H1 (cell line): ENCODE results near the gene FGD5. TPM values are rescaled to one million over a fixed set of nuclear protein-coding genes. Genes with fewer than 3 reads are reported as not detected.

Source experiments
- CTCF ChIA-PET: fragments of 300-600 bp; sonication (Branson Sonifier 250); formaldehyde crosslinking; loops from one replicate; lab custom pipeline; 2021; ENCODE audit not compliant: partially characterized antibody; lab: Charles Lee
- POLR2A ChIA-PET: fragments of 300-600 bp; sonication (Branson Sonifier 250); formaldehyde crosslinking; loops from one replicate; lab custom pipeline; 2021; ENCODE audit warnings: inconsistent platforms; ENCODE audit not compliant: partially characterized antibody; lab: Charles Lee
- DNase-seq, 2 experiments: peaks; one replicate each; pipeline versions ENCODE4 v3.0.0 to v3.0.0-alpha.2; 2010 to 2022; ENCODE audit warnings: low spot score in 2 of 2, low read depth in 1 of 2, mixed read lengths in 1 of 2
- FAIRE-seq: peaks from 2 replicates; lab custom pipeline; 2011; peaks lifted over from hg19 to GRCh38; lab: Jason Lieb, UNC
- H2AFZ ChIP-seq: 2 replicates; pipeline ENCODE4 v1.8.1; 2012; ENCODE audit warnings: low read length, inconsistent platforms
- H2AK5ac ChIP-seq: 2 replicates; pipeline ENCODE4 v1.6.1; 2013; ENCODE audit warnings: low read depth, low read length
- H2BK120ac ChIP-seq: replicated peaks from 2 replicates; pipeline ENCODE3; 2013; ENCODE audit warnings: low read depth, low read length, inconsistent platforms
- H2BK12ac ChIP-seq: 2 replicates; pipeline ENCODE4 v1.6.1; 2013; ENCODE audit warnings: low read depth, low read length
- H2BK15ac ChIP-seq: 2 replicates; pipeline ENCODE4 v1.6.1; 2013; ENCODE audit warnings: low read length
- H2BK20ac ChIP-seq: 2 replicates; pipeline ENCODE4 v1.6.1; 2013; ENCODE audit warnings: low read length
- H2BK5ac ChIP-seq: 2 replicates; pipeline ENCODE4 v1.6.1; 2013; ENCODE audit warnings: low read depth, low read length
- H3K14ac ChIP-seq: 2 replicates; pipeline ENCODE4 v1.6.1; 2013; ENCODE audit warnings: inconsistent platforms; ENCODE audit not compliant: insufficient read length
- H3K18ac ChIP-seq: 2 replicates; pipeline ENCODE4 v1.6.1; 2013; ENCODE audit warnings: low read length; ENCODE audit errors: extremely low read depth
- H3K23ac ChIP-seq: 2 replicates; pipeline ENCODE4 v1.6.1; 2013; ENCODE audit warnings: inconsistent platforms; ENCODE audit not compliant: insufficient read length
- H3K23me2 ChIP-seq: 2 replicates; pipeline ENCODE4 v1.6.1; 2013; ENCODE audit warnings: low read depth, low read length
- H3K27ac ChIP-seq: 2 replicates; pipeline ENCODE4 v1.6.1; 2011; ENCODE audit warnings: low read depth, low read length, inconsistent platforms
- H3K27me3 ChIP-seq, 4 experiments: replicated peaks in 1 of 4; 1 replicate in 1 of 4; 2 replicates in 3 of 4; pipeline versions ENCODE4 v1.6.1 to v1.8.1; 2011 to 2013; ENCODE audit warnings: low read length in 3 of 4, mild to moderate bottlenecking in 3 of 4, inconsistent platforms in 2 of 4, mixed read lengths in 2 of 4, moderate library complexity in 1 of 4; ENCODE audit not compliant: control insufficient read depth in 3 of 4, insufficient read depth in 3 of 4; ENCODE audit errors: extremely low read depth in 1 of 4
- H3K36me3 ChIP-seq, 4 experiments: 2 replicates each; pipeline versions ENCODE4 v1.6.1 to v1.8.1; 2011 to 2013; ENCODE audit warnings: mild to moderate bottlenecking in 4 of 4, low read length in 3 of 4, moderate library complexity in 2 of 4, control low read depth in 1 of 4, inconsistent platforms in 1 of 4; ENCODE audit not compliant: insufficient read depth in 4 of 4, control insufficient read depth in 2 of 4
- H3K4ac ChIP-seq: replicated peaks from 2 replicates; pipeline ENCODE3; 2013; ENCODE audit warnings: low read length, low read depth, mixed read lengths, inconsistent platforms; ENCODE audit not compliant: insufficient read length
- H3K4me1 ChIP-seq, 4 experiments: replicated peaks in 1 of 4; 1 replicate in 1 of 4; 2 replicates in 3 of 4; pipeline versions ENCODE4 v1.6.1 to v1.8.1; 2011 to 2013; ENCODE audit warnings: low read length in 3 of 4, inconsistent platforms in 2 of 4, mixed read lengths in 1 of 4; ENCODE audit not compliant: insufficient read depth in 4 of 4, control insufficient read depth in 3 of 4
- H3K4me2 ChIP-seq, 2 experiments: 2 replicates each; pipeline versions ENCODE4 v1.6.1 to v1.8.1; 2011 to 2013; ENCODE audit warnings: low read depth in 2 of 2, low read length in 2 of 2, control low read depth in 1 of 2, inconsistent platforms in 1 of 2, mild to moderate bottlenecking in 1 of 2; ENCODE audit not compliant: insufficient read depth in 1 of 2
- H3K4me3 ChIP-seq, 4 experiments: fragments of 200-600, 300-600 bp in 1 of 4; sonication (generic), shearing (Covaris generic), sonication (Bioruptor Twin) in 1 of 4; 2 replicates each; pipeline versions ENCODE4 v1.5.1 to v1.8.1; 2011 to 2016; ENCODE audit warnings: low read length in 4 of 4, low read depth in 3 of 4, control low read depth in 2 of 4, inconsistent platforms in 2 of 4, mild to moderate bottlenecking in 2 of 4, mixed read lengths in 1 of 4, moderate library complexity in 1 of 4; ENCODE audit not compliant: insufficient read depth in 2 of 4; ENCODE audit errors: extremely low read depth in 1 of 4
- H3K56ac ChIP-seq: replicated peaks from 2 replicates; pipeline ENCODE3; 2013; ENCODE audit warnings: low read depth, mild to moderate bottlenecking, mixed read lengths, low read length, inconsistent platforms; ENCODE audit not compliant: insufficient read length
- H3K79me1 ChIP-seq: 2 replicates; pipeline ENCODE4 v1.6.1; 2013; ENCODE audit warnings: low read depth, low read length, control low read depth
- H3K79me2 ChIP-seq, 2 experiments: 2 replicates each; pipeline versions ENCODE4 v1.6.1 to v1.8.1; 2012 to 2013; ENCODE audit warnings: low read length in 2 of 2, mild to moderate bottlenecking in 2 of 2, inconsistent platforms in 1 of 2; ENCODE audit not compliant: insufficient read depth in 2 of 2, control insufficient read depth in 1 of 2
- H3K9ac ChIP-seq, 4 experiments: replicated peaks in 1 of 4; 1 replicate in 1 of 4; 2 replicates in 3 of 4; pipeline versions ENCODE4 v1.6.1 to v1.8.1; 2011 to 2013; ENCODE audit warnings: low read depth in 3 of 4, low read length in 3 of 4, control low read depth in 2 of 4, mild to moderate bottlenecking in 2 of 4, moderate library complexity in 2 of 4, inconsistent platforms in 1 of 4; ENCODE audit errors: extremely low read depth in 1 of 4
- H3K9me3 ChIP-seq, 2 experiments: 2 replicates each; pipeline versions ENCODE4 v1.6.1 to v1.8.1; 2012 to 2013; ENCODE audit warnings: mild to moderate bottlenecking in 2 of 2, moderate library complexity in 2 of 2, control low read depth in 1 of 2, inconsistent platforms in 1 of 2, low read depth in 1 of 2, low read length in 1 of 2, mixed read lengths in 1 of 2; ENCODE audit not compliant: insufficient read depth in 2 of 2
- H4K20me1 ChIP-seq, 2 experiments: replicated peaks in 1 of 2; 2 replicates each; pipeline versions ENCODE3 to v1.8.1; 2011 to 2013; ENCODE audit warnings: inconsistent platforms in 2 of 2, low read length in 2 of 2, mild to moderate bottlenecking in 1 of 2; ENCODE audit not compliant: insufficient read depth in 2 of 2, control insufficient read depth in 1 of 2
- H4K5ac ChIP-seq: 2 replicates; pipeline ENCODE4 v1.6.1; 2013; ENCODE audit warnings: low read length, low read depth, mixed read lengths, inconsistent platforms; ENCODE audit not compliant: insufficient read length
- H4K8ac ChIP-seq: 2 replicates; pipeline ENCODE4 v1.8.0; 2013; ENCODE audit warnings: mild to moderate bottlenecking, moderate library complexity, low read length, inconsistent platforms; ENCODE audit not compliant: insufficient read depth; ENCODE audit errors: extremely low read depth
- H4K91ac ChIP-seq: replicated peaks from 2 replicates; pipeline ENCODE3; 2013; ENCODE audit warnings: low read length, mixed read lengths, inconsistent platforms; ENCODE audit not compliant: insufficient read length
- RAD21 ChIP-seq, 2 experiments: IDR thresholded peaks in 1 of 2; conservative IDR thresholded peaks in 1 of 2; 2 replicates each; pipeline ENCODE4 v1.6.1; 2011; ENCODE audit warnings: low read depth in 2 of 2, low read length in 2 of 2, improper control_type of control experiment in 1 of 2, inconsistent platforms in 1 of 2, mild to moderate bottlenecking in 1 of 2, moderate library complexity in 1 of 2
- SP2 ChIP-seq: IDR thresholded peaks from 2 replicates; pipeline ENCODE4 v1.6.1; 2012; ENCODE audit warnings: mild to moderate bottlenecking, low read length, inconsistent platforms
- WGBS, 2 experiments: shearing (Covaris generic) in 1 of 2; methylation state at CpG; one replicate each; pipeline versions ENCODE4 v1.1.6 to v1.1.7; 2013 to 2015; ENCODE audit warnings: low lambda C conversion rate in 2 of 2, mixed read lengths in 2 of 2, inconsistent platforms in 1 of 2, low coverage in 1 of 2, missing lambda C conversion rate in 1 of 2; ENCODE audit not compliant: insufficient replicate concordance in 2 of 2, insufficient coverage in 1 of 2, insufficient read length in 1 of 2; ENCODE audit errors: extremely low coverage in 1 of 2, missing lambda C conversion rate in 1 of 2; 5-methylcytosine and 5-hydroxymethylcytosine counted together
- polyA plus RNA-seq, 7 experiments: library from polyadenylated mRNA; depleted of rRNA in 3 of 7; stranded (reverse) in 5 of 7; unstranded in 2 of 7; fragments of >200 nt in 5 of 7; fragments of 200-250 nt in 2 of 7; gene quantifications; 1 replicate in 5 of 7; 2 replicates in 1 of 7; 4 replicates in 1 of 7; pipeline versions ENCODE4 v1.2.1 to v1.2.3, GENCODE V29; 2011 to 2013; ENCODE audit warnings: missing spikeins in 2 of 7, mixed read lengths in 2 of 7
- total RNA-seq: library from RNA; stranded (reverse); fragmentation: NEBNext Ultra II Directional; extraction: Animal tissue kit (Norgen Biotek cat#: 25700); gene quantifications from 2 replicates; pipeline ENCODE4 v1.2.1, GENCODE V29; 2021

The FGD5 gene
- total and polyA plus RNA-seq, 2 of the 8 experiments (the other 6 are each of a cell fraction or from before 2014, with no cell fraction given) = 4.7 to 14.3 TPM

DNA sequence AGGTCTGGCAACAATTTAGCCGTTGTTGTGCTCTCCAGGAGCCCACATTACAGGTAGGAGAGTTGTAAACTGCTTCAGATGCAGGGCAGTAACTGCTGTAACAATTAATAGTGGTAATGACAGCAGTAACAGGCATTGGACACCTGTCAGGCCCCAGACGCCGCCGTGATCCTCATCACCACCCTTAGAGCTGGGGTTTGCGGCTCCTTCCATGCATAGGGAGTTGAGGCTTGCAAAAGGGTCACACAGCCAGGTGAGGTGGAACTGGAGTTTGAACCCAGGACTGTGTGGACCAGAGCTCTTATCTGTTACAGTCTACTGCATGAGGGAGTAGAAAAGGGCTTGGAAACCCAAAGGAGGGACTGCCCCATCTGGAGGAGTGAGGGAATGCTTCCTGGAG is 101.8 kb downstream of the FGD5 start:
- Histone ChIP-seq H2BK12ac (no peak overlapping the region), H2BK15ac (no peak overlapping the region), H4K91ac (no peak overlapping the region), H4K8ac (no peak overlapping the region), H2BK5ac (no peak overlapping the region), H3K4me1 (peaks cover 0 to 9% (median 1%) of the 10 kb centered on the region in 4 experiments; a peak in 4 of 7 replicates), H3K79me2 (no peaks in the 10 kb centered on the region), H2AFZ (0 out of 2 replicates have a peak overlapping the region, but pooled peaks have one; percentile 48), H3K9me3 (no peaks in the 10 kb centered on the region), H2BK120ac (no peak overlapping the region)
- WGBS, 2 experiments = 84% methylated on average over 5 of the region's 5 CpGs; no CpG with 5 or more reads in 1 of the 2 experiments
- CTCF ChIA-PET = interaction anchor here (0.7 to 21.0 kb wide), 48 partner anchors 10 to 415 kb away, joined by 3 to 337 read pairs (median 4); partner anchors contain the start of gene C3orf20
- DNase-seq = no peak
- TF ChIP-seq RAD21 (IDR thresholded peaks at IDR 0.05 in 1 of 2, conservative IDR thresholded peaks at IDR 0.05 in 1 of 2; ENCODE audit: low read depth in 2 of 2, low read length in 2 of 2) = peak in 1 of 2 experiments; percentile 20; a peak in 2 of 4 replicates
- no peak for TF ChIP-seq SP2
- TF ChIP-seq, all 59 proteins: peak for 1
- H4K5ac ChIP-seq = no peak overlapping the region
- peaks cover 0 to 2% of the 10 kb centered on the region in 2 experiments for H4K20me1 ChIP-seq
- H3K14ac ChIP-seq = no peak overlapping the region
- no peak overlapping the region for H3K27ac ChIP-seq
- no peak overlapping the region for H2AK5ac ChIP-seq
- H3K56ac ChIP-seq = no peak overlapping the region
- no peak overlapping the region for H2BK20ac ChIP-seq
- no peak overlapping the region for H3K9ac ChIP-seq
- H3K4me2 ChIP-seq = no peak overlapping the region
- H3K4ac ChIP-seq = no peak overlapping the region
- H3K23ac ChIP-seq = no peak overlapping the region
- no peaks in the 10 kb centered on the region for H3K79me1 ChIP-seq
- no peaks in the 10 kb centered on the region for H3K27me3 ChIP-seq
- no peak overlapping the region for H3K4me3 ChIP-seq
- POLR2A ChIA-PET = interaction anchor here (0.9 to 1.3 kb wide), 3 partner anchors 130 to 246 kb away, joined by 3 to 5 read pairs (median 3); no protein-coding TSS in a partner anchor
- no peak for FAIRE-seq
- no peaks in the 10 kb centered on the region for H3K23me2 ChIP-seq
- no peak overlapping the region for H3K18ac ChIP-seq
- H3K36me3 ChIP-seq = no peaks in the 10 kb centered on the region
